ENCODE results near the gene CCDC88B.

Gene CCDC88B

DNA sequence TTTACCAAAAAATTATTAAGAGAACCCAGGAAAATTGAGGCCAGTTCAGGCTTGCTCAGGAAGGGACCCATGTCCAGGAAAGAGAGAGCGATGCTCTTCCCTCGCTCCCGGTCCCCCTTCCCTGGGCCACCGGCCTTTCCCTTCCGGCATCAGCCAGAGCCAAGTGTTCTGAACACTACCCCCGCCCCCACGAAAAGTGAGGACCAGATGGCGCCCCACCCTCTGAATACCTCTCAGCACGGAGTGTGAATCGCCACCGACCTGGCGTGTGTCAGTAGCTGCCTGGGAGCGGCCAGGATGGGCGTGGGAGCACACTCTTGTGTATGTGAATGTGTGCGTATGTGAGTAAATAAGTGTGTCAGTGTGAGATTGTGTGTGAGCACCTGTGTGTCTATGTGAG is 39.2 kb downstream of the CCDC88B start:
- no peaks in the 10 kb centered on the region for H3K36me3 ChIP-seq (ENCODE audit: control insufficient read depth, insufficient read depth, low read length)
- H3K9ac ChIP-seq: no peak overlapping the region
- H3K27ac ChIP-seq: no peak overlapping the region
- H3K79me2 ChIP-seq: no peaks in the 10 kb centered on the region
- no peak overlapping the region for H3K4me3 ChIP-seq (ENCODE audit: low read depth, low read length)
- H3K4me1 ChIP-seq: no peaks in the 10 kb centered on the region
- no peaks in the 10 kb centered on the region for H3K9me3 ChIP-seq (ENCODE audit: control insufficient read depth, low read length)
- no peak overlapping the region for H3K4me2 ChIP-seq (ENCODE audit: low read length)
- TF ChIP-seq, protein P1, sequence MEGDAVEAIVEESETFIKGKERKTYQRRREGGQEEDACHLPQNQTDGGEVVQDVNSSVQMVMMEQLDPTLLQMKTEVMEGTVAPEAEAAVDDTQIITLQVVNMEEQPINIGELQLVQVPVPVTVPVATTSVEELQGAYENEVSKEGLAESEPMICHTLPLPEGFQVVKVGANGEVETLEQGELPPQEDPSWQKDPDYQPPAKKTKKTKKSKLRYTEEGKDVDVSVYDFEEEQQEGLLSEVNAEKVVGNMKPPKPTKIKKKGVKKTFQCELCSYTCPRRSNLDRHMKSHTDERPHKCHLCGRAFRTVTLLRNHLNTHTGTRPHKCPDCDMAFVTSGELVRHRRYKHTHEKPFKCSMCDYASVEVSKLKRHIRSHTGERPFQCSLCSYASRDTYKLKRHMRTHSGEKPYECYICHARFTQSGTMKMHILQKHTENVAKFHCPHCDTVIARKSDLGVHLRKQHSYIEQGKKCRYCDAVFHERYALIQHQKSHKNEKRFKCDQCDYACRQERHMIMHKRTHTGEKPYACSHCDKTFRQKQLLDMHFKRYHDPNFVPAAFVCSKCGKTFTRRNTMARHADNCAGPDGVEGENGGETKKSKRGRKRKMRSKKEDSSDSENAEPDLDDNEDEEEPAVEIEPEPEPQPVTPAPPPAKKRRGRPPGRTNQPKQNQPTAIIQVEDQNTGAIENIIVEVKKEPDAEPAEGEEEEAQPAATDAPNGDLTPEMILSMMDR (IDR thresholded peaks at IDR 0.05): no peak
- H3K27me3 ChIP-seq (ENCODE audit: control insufficient read depth, insufficient read depth, low read length): no peaks in the 10 kb centered on the region
- H2AFZ ChIP-seq: no peak overlapping the region

DNA sequence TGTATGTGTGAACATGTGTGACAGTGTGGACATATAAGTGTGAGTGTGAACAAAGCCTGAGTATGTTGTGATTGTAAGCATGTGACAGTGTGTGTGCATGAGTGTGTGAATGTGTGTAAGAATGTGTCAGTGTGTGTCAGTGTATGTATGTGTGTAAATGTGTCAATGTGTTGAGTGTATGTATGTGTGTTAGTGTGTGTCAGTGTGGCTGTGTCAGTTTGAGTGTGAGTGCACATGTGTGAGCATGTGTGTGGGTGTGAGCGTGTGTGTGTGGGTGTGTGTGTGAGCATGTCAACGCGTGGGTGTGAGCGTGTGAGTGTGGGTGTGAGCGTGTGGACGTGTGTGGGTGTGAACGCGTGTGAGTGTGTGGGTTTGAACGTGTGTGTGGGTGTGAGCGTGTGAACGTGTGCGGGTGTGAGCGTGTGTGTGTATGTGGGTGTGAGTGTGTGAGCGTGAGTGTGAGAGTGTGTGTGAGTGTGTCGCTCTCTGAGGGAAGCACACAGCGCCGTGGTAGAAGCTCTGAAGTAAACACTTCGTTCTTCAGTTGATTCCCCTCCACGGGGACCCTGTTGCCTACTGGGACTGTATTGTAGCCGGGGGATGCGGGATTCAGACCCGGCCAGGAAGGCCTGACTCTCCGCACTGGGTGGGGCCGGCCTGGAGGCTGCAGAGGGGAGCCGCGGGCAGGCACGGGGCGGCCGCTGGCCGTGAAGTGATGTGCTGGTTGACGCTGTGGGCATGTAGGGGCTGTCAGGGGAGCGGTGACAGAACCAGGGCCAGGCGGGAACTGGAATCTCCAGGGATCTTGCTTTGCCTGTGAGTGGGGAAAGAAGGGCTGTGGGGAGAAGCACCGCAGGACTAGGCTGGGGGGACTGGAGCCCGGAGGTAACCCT is 40.1 kb downstream of the CCDC88B start:
- Histone ChIP-seq H3K9ac (no peak overlapping the region), H3K4me1 (no peaks in the 10 kb centered on the region), H3K4me3 (ENCODE audit: low read depth, low read length) (no peak overlapping the region), H3K9me3 (ENCODE audit: control insufficient read depth, low read length) (no peaks in the 10 kb centered on the region), H3K36me3 (ENCODE audit: control insufficient read depth, insufficient read depth, low read length) (no peaks in the 10 kb centered on the region), H3K27ac (no peak overlapping the region), H3K79me2 (no peaks in the 10 kb centered on the region), H2AFZ (no peak overlapping the region), H3K4me2 (ENCODE audit: low read length) (no peak overlapping the region), H3K27me3 (ENCODE audit: control insufficient read depth, insufficient read depth, low read length) (no peaks in the 10 kb centered on the region)
- TF ChIP-seq, protein P1 (IDR thresholded peaks at IDR 0.05): no peak

DNA sequence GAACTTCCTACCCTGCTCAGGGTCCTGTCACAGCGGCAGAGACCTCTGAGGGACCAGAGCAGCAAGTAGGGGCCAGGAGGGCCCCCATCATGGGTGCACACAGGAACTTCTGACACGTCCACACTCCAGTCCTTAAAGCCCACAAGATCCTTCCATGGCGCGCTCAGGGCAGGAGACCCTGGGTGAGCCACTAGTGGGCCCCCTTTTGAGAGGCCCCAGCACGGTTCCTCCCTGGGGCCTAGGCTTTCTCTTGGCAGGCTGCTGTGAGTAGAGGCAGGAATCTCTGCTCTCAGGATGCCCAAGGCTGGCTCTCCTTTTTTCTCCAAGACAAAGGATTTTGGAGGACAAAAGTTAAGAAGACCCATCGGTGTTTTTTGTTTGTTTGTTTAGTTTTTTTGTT is 41.3 kb downstream of the CCDC88B start:
- H3K9ac ChIP-seq: no peak overlapping the region
- no peaks in the 10 kb centered on the region for H3K9me3 ChIP-seq (ENCODE audit: control insufficient read depth, low read length)
- no peak overlapping the region for H3K4me3 ChIP-seq (ENCODE audit: low read depth, low read length)
- H3K27me3 ChIP-seq (ENCODE audit: control insufficient read depth, insufficient read depth, low read length): no peaks in the 10 kb centered on the region
- H2AFZ ChIP-seq: no peak overlapping the region
- no peaks in the 10 kb centered on the region for H3K36me3 ChIP-seq (ENCODE audit: control insufficient read depth, insufficient read depth, low read length)
- H3K4me1 ChIP-seq: no peaks in the 10 kb centered on the region
- TF ChIP-seq, protein P1 (IDR thresholded peaks at IDR 0.05): no peak
- no peak overlapping the region for H3K27ac ChIP-seq
- H3K4me2 ChIP-seq (ENCODE audit: low read length): no peak overlapping the region
- H3K79me2 ChIP-seq: no peaks in the 10 kb centered on the region

DNA sequence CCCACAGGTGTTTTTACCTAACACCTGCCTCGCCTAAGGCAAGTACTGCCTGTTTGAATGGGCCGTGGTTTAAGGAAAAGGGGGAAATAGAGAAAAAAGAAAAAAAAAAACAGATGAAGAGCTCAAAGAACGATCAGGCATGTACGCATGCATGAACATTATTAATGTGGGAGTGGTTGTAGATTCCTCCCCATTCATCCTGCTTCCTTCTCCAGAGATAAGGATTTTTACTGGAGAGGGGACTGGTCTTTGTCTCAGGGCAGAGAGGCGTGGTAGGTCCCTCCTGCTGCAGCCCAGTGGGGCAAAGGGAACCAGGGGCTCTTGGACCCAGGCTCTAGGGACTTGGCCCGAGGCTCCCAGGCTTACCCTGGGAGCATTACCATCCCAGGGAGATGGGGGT is 42.0 kb downstream of the CCDC88B start:
- Histone ChIP-seq H3K36me3 (ENCODE audit: control insufficient read depth, insufficient read depth, low read length) (no peaks in the 10 kb centered on the region), H3K4me3 (ENCODE audit: low read depth, low read length) (no peak overlapping the region), H3K9ac (no peak overlapping the region), H3K79me2 (no peaks in the 10 kb centered on the region), H3K27me3 (ENCODE audit: control insufficient read depth, insufficient read depth, low read length) (no peaks in the 10 kb centered on the region), H3K9me3 (ENCODE audit: control insufficient read depth, low read length) (no peaks in the 10 kb centered on the region), H2AFZ (no peak overlapping the region), H3K4me1 (no peaks in the 10 kb centered on the region), H3K4me2 (ENCODE audit: low read length) (no peak overlapping the region), H3K27ac (no peak overlapping the region)
- TF ChIP-seq, protein P1 (IDR thresholded peaks at IDR 0.05): no peak

DNA sequence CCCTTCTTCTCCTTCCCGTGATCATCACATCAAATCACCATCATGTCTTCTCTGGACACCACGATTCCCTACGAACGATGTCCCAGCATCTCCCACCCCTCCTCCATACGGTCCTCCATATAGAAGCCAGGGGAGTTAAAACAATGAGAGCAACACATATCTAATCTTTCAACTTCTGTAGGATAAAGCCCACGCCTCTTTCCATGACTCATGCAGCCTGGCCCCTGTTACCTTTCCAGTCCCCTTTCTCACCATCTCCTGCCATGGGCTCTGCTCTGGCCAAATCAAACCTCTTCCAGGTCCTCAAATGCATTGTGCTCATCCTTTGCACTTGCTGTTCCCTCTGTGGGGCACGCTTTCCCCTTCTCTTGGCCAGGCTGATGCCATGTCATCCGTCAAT is 42.6 kb downstream of the CCDC88B start:
- Histone ChIP-seq H3K27me3 (ENCODE audit: control insufficient read depth, insufficient read depth, low read length) (no peaks in the 10 kb centered on the region), H2AFZ (no peak overlapping the region), H3K9ac (no peak overlapping the region), H3K9me3 (ENCODE audit: control insufficient read depth, low read length) (no peaks in the 10 kb centered on the region), H3K36me3 (ENCODE audit: control insufficient read depth, insufficient read depth, low read length) (no peaks in the 10 kb centered on the region), H3K79me2 (no peaks in the 10 kb centered on the region), H3K4me3 (ENCODE audit: low read depth, low read length) (no peak overlapping the region), H3K27ac (no peak overlapping the region), H3K4me1 (no peaks in the 10 kb centered on the region), H3K4me2 (ENCODE audit: low read length) (no peak overlapping the region)
- TF ChIP-seq, protein P1 (IDR thresholded peaks at IDR 0.05): no peak

Data from parathyroid adenoma (tissue), 2 donors.